BLaER1 treated with 17β-estradiol and CSF1 and Interleukin-3, amounts not matched to agents 10 nM and 100 nM (cell line): ENCODE measurements around the gene TEX48.
A peak's percentile ranks its signal among the peaks of the same experiment; 100 is the strongest.

Experiments
- H3K27ac ChIP-seq, 11 experiments: shearing (Covaris generic); formaldehyde crosslinking; 2 replicates each; pipeline ENCODE4 v1.8.1; 2022
- H3K27me3 ChIP-seq, 11 experiments: shearing (Covaris generic); formaldehyde crosslinking; 2 replicates each; pipeline ENCODE4 v1.8.1; 2022
- H3K36me3 ChIP-seq, 11 experiments: shearing (Covaris generic); formaldehyde crosslinking; 2 replicates each; pipeline ENCODE4 v1.8.1; 2022
- H3K4me1 ChIP-seq, 10 experiments: shearing (Covaris generic); formaldehyde crosslinking; 2 replicates each; pipeline ENCODE4 v1.8.1; 2022
- H3K4me2 ChIP-seq, 11 experiments: shearing (Covaris generic); formaldehyde crosslinking; 2 replicates each; pipeline ENCODE4 v1.8.1; 2022
- H3K4me3 ChIP-seq, 10 experiments: shearing (Covaris generic); formaldehyde crosslinking; 2 replicates each; pipeline ENCODE4 v1.8.1; 2022
- H3K9ac ChIP-seq, 11 experiments: shearing (Covaris generic); formaldehyde crosslinking; 2 replicates each; pipeline ENCODE4 v1.8.1; 2022
- H3K9me3 ChIP-seq, 11 experiments: shearing (Covaris generic); formaldehyde crosslinking; replicated peaks in 1 of 11; 2 replicates each; pipeline ENCODE4 v1.8.1; 2022
- H4K20me1 ChIP-seq, 11 experiments: shearing (Covaris generic); formaldehyde crosslinking; 2 replicates each; pipeline ENCODE4 v1.8.1; 2022
- Cebpa-rat ChIP-seq, 11 experiments: shearing (Covaris generic); IDR thresholded peaks; 2 replicates each; pipeline ENCODE4 v1.8.1; 2022

Gene TEX48

DNA sequence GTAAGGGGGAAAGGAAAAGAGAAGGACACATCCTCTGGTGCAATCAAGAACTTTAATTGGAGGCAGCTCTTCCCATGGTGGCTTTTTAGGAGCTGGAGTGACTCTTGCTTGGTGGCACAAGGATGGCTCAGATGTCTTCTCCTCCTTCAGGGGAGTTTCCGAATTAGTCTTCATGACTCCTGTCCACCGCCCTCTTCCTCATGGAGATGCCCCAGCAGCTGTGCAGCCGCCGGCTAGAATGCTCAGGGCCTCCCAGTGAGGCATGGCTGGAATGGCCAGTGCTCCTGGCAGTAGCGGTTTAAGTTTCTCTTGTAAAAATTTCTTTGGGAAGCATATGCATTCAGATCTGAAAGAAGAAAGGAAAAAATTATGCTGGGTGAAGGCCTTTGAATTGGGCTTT lies 15.6 kb downstream of the TEX48 start:
- Histone ChIP-seq H3K4me2 (peak overlapping the region in 1 of 11 experiments; percentile 57; a peak in 2 of 22 replicates), H3K27ac (no peak overlapping the region), H3K4me3 (no peak overlapping the region), H3K27me3 (no peaks in the 10 kb centered on the region), H3K9ac (no peak overlapping the region), H3K9me3 (no peaks in the 10 kb centered on the region), H3K4me1 (peaks cover 0 to 23% (median 0%) of the 10 kb centered on the region in 10 experiments; a peak in 6 of 20 replicates), H4K20me1 (no peaks in the 10 kb centered on the region), H3K36me3 (no peaks in the 10 kb centered on the region)
- TF ChIP-seq Cebpa-rat (IDR thresholded peaks at IDR 0.05) = no peak

DNA sequence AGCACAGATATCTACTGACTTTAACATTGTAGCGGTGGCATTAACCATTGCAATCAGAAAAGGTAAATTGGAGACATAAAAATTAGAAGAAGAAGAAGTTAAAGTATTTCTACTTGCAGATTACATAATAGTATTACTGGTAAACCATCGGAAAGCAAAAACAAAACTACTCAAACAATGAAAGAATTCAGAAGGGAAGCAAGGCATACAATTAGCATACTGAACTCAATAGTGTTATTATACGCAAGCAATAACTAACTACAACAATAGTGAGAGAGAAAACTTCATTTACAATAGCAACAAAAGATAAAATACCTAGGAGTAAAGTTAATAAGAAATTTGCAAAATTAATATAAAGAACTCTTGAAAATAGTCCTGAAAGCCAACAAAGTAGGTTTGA lies 17.8 kb downstream of the TEX48 start:
- Histone ChIP-seq H3K4me2 (no peak overlapping the region), H3K9ac (no peak overlapping the region), H3K4me1 (peaks cover 0 to 23% (median 0%) of the 10 kb centered on the region in 10 experiments; a peak in 6 of 20 replicates), H3K27me3 (no peaks in the 10 kb centered on the region), H3K4me3 (no peak overlapping the region), H3K36me3 (no peaks in the 10 kb centered on the region; a peak in 1 of 22 replicates), H4K20me1 (no peaks in the 10 kb centered on the region), H3K9me3 (no peaks in the 10 kb centered on the region), H3K27ac (no peak overlapping the region)
- no peak for TF ChIP-seq Cebpa-rat (IDR thresholded peaks at IDR 0.05)

DNA sequence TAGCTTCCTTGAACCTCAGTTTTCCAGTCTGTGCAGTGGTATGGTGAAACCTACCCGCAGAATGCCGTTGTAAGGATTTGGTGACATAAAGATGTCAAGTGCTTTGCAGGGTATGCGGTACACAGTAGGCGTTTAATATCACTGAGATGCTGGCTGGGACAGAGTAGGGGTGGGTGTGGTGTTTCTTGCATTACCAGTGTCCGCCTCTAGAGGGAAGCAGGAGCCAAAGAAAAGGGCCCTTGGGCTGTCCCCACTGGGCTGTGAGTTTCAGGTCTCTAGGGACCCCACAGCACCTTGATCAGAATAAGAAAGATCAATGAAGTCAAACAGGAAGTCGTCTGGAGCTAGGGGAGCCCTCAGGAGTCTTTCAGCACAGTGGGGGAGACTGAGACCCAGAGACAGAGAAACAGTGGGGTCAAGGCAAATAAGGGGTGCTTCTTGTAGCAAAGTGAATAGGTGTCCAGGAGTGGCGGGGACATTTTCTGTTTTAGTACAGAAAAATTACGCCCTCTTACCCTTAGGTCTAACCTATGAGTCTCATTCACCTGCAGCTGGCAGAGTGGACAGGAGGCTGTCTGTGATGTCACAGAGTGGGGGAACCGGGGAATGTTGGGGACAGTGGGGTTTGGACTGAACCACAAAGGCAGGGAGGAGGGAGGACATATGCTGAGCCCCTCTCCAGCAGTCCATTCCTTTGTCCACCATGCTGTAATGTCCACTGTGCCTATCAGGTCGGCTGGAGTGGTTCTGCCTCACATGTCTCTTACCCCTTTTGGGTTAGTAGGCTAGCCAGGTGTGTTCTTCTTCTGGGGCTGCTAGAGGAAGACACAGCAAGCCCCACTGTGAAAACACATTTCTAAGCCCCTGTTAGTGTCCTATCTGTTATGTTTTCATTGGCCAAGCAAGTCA lies 19.7 kb downstream of the TEX48 start:
- no peaks in the 10 kb centered on the region for H4K20me1 ChIP-seq

DNA sequence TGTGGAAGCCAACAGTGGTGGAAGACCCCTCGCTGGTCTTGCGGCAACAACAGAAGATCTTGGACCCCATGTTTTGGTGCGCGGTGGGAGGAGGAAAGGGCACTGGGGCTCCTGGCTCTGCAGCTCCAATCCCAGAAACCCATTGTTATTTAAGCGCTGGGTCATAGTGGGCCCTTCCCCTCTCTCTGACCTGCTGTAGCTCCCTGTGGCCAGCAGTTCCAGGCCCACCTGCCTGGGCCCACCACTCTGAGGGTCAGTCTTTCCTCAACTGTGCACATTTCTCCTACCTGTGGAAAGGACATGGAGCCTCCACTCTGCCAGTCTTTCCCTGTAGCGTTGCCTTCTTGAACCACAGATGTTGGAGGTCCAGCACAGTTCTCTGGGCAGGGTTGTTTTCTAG lies 24.3 kb downstream of the TEX48 start, which contains the start of gene TEX53:
Gene TEX53 (minus strand): TSS at position 101 of the 400 bp plus-strand sequence. CDS start 31 bp downstream, at position 70.
- peaks cover 0 to 21% (median 0%) of the 10 kb centered on the region in 11 experiments; a peak in 3 of 22 replicates for H3K36me3 ChIP-seq
- no peak for TF ChIP-seq Cebpa-rat (IDR thresholded peaks at IDR 0.05)
- H3K9ac ChIP-seq = no peak within 1 kb of the TSS
- peaks cover 4 to 12% (median 7%) of the 10 kb centered on the region in 10 experiments; a peak in 16 of 20 replicates for H3K4me1 ChIP-seq
- no peak within 1 kb of the TSS for H3K4me2 ChIP-seq
- no peak within 1 kb of the TSS for H3K27ac ChIP-seq
- H3K27me3 ChIP-seq = no peaks in the 10 kb centered on the region
- no peak within 1 kb of the TSS for H3K4me3 ChIP-seq
- H3K9me3 ChIP-seq = no peaks in the 10 kb centered on the region
- H4K20me1 ChIP-seq = peaks cover 0 to 6% (median 0%) of the 10 kb centered on the region in 11 experiments; a peak in 3 of 22 replicates

More for the DNA sequence above, 19.7 kb downstream of the TEX48 start:
- H3K9ac ChIP-seq = no peak overlapping the region
- no peaks in the 10 kb centered on the region for H3K27me3 ChIP-seq
- peaks cover 0 to 14% (median 0%) of the 10 kb centered on the region in 11 experiments; a peak in 3 of 22 replicates for H3K36me3 ChIP-seq
- H3K4me3 ChIP-seq = no peak overlapping the region
- no peaks in the 10 kb centered on the region for H3K9me3 ChIP-seq
- no peak for TF ChIP-seq Cebpa-rat (IDR thresholded peaks at IDR 0.05)
- peaks cover 0 to 22% (median 0%) of the 10 kb centered on the region in 10 experiments; a peak in 6 of 20 replicates for H3K4me1 ChIP-seq
- peak overlapping the region in 3 of 11 experiments; percentile 4 to 59 (median 58); a peak in 4 of 22 replicates for H3K4me2 ChIP-seq
- H3K27ac ChIP-seq = no peak overlapping the region

DNA sequence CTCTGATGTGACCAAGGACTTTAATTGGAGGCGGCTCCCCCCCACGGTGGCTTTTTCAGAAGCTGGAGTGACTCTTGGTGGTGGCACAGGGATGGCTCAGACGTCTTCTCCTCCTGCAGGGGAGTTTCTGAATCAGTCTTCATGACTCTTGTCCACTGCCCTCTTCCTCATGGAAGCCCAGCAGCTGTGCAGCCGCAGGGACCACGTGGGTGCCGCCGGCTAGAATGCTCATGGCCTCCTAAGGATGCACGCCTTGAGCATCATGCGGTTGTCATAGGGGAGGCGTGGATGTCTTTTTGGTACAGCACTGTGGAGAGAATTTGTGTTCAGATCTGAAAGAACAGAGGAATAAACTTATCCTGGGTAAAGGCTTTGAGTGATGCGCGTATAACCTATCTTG lies 25.7 kb downstream of the TEX48 start:
- Histone ChIP-seq H3K4me1 (peaks cover 4 to 12% (median 7%) of the 10 kb centered on the region in 10 experiments; a peak in 15 of 20 replicates), H3K9me3 (no peaks in the 10 kb centered on the region), H4K20me1 (peaks cover 0 to 6% (median 0%) of the 10 kb centered on the region in 11 experiments; a peak in 3 of 22 replicates), H3K4me3 (no peak overlapping the region), H3K27ac (no peak overlapping the region), H3K9ac (no peak overlapping the region), H3K36me3 (peaks cover 0 to 21% (median 0%) of the 10 kb centered on the region in 11 experiments; a peak in 3 of 22 replicates), H3K4me2 (no peak overlapping the region), H3K27me3 (no peaks in the 10 kb centered on the region)
- no peak for TF ChIP-seq Cebpa-rat (IDR thresholded peaks at IDR 0.05)

DNA sequence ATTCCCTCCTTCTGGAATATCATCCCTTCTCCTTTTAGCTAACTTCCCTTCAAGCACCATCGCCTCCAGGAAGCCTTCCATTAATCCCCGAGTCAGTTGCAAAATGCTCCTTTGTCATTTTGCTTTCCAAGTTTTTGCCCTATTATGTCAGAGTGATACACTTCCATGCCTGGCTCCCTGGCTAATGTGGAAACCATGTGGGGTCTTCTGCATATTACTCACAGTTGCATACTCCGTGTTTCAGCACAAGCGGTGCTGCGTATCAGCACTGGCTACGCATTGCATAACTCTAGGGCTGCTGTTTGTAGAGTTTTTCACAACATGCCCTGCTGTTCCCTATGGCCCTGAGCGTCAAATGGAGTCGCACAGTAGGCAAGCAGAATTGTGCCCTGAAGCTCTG lies 26.3 kb downstream of the TEX48 start:
- Histone ChIP-seq H3K4me1 (peaks cover 4 to 12% (median 7%) of the 10 kb centered on the region in 10 experiments; a peak in 15 of 20 replicates), H3K4me2 (no peak overlapping the region), H3K9ac (no peak overlapping the region)

DNA sequence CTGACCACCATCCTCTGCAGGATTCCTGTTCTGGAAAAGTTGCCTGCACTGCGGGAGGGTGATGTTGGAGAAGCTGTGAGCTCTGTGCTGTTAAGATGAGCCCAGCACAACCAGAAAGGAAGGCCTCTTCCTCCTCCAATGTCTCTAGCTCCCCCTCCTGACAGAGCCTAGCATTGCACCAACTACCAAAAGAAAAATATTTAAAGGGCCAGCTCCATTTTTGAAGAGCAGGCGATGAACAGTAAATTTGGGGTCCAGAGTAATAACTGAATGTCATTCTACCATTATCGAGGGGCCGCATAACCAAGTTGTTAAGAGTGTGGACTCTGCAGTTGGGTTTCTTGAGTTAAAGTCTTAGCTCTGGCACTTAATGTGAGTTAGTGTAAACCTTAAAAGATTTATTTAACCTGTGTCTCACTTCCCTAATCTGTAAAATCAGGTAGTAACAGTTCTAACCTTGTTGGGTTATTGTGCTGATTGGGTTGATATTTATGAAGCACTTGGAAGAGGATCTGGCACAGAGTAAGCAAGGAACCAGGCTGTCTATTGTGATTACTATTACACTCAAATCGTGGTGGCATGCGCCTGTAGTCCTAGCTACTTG lies 28.3 kb downstream of the TEX48 start:
- Histone ChIP-seq H3K4me3 (no peak overlapping the region), H3K36me3 (peaks cover 0 to 30% (median 6%) of the 10 kb centered on the region in 11 experiments; a peak in 13 of 22 replicates), H3K4me1 (peaks cover 4 to 12% (median 7%) of the 10 kb centered on the region in 10 experiments; a peak in 15 of 20 replicates), H3K9ac (peak overlapping the region in 3 of 11 experiments; percentile 14 to 33 (median 19); a peak in 3 of 22 replicates), H3K9me3 (no peaks in the 10 kb centered on the region), H3K27ac (peak overlapping the region in 5 of 11 experiments; percentile 6 to 24 (median 17); a peak in 2 of 22 replicates), H3K4me2 (peak overlapping the region in 6 of 11 experiments; percentile 6 to 24 (median 16); a peak in 4 of 22 replicates), H3K27me3 (no peaks in the 10 kb centered on the region), H4K20me1 (peaks cover 0 to 6% (median 0%) of the 10 kb centered on the region in 11 experiments; a peak in 3 of 22 replicates)
- no peak for TF ChIP-seq Cebpa-rat (IDR thresholded peaks at IDR 0.05)

More for the DNA sequence above, 26.3 kb downstream of the TEX48 start:
- Histone ChIP-seq H3K27me3 (no peaks in the 10 kb centered on the region), H3K36me3 (peaks cover 0 to 23% (median 0%) of the 10 kb centered on the region in 11 experiments; a peak in 6 of 22 replicates), H3K4me3 (no peak overlapping the region), H3K9me3 (no peaks in the 10 kb centered on the region), H3K27ac (no peak overlapping the region), H4K20me1 (peaks cover 0 to 6% (median 0%) of the 10 kb centered on the region in 11 experiments; a peak in 3 of 22 replicates)
- no peak for TF ChIP-seq Cebpa-rat (IDR thresholded peaks at IDR 0.05)

DNA sequence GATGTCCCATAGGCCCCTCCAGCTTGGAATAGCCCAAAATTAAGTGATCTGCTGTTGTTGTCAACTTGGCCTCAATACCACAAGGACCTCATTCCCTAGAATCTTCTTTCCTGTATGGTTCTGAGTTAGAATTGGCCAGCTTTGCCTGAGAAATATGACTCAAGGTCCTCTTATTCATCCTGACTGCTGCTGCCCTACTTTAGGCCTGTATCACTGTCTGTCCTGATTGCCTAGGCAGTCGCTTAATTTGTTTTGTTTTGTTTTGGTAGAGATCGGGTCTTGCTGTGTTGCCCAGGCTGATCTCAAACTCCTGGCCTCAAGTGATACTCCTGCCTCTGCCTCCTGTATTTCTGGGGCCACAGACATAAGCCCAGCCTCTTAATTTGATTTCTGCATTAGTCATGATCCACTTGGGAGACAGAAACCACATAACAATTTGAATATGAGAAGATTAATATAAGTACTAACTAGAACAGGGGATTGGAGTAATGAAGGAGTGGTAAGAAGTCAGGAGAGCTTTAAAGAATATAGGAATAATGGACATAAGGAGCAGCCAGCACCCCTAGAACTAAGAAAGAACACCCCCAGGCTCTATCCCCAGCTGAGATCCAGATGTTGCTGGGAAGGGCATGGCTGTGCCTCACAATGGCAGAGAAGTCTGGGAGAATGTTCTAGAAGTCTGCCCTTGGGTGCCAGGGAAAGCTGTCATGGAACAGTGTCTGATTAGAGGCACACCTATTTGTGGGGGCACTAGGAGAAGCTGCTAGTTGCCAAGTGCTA lies 29.0 kb downstream of the TEX48 start:
- Histone ChIP-seq H3K27ac (peak overlapping the region in 5 of 11 experiments; percentile 6 to 24 (median 17); a peak in 6 of 22 replicates), H3K27me3 (no peaks in the 10 kb centered on the region), H3K4me3 (no peak overlapping the region), H3K9ac (peak overlapping the region in 4 of 11 experiments; percentile 10 to 33 (median 16); a peak in 7 of 22 replicates), H4K20me1 (peaks cover 0 to 6% (median 0%) of the 10 kb centered on the region in 11 experiments; a peak in 3 of 22 replicates), H3K36me3 (peaks cover 1 to 31% (median 9%) of the 10 kb centered on the region in 11 experiments; a peak in 18 of 22 replicates), H3K4me2 (peak overlapping the region in 6 of 11 experiments; percentile 6 to 24 (median 16); a peak in 4 of 22 replicates), H3K4me1 (peaks cover 4 to 12% (median 7%) of the 10 kb centered on the region in 10 experiments; a peak in 15 of 20 replicates), H3K9me3 (no peaks in the 10 kb centered on the region)
- no peak for TF ChIP-seq Cebpa-rat (IDR thresholded peaks at IDR 0.05)
